MM.1S (cell line): ENCODE results near the gene HEATR5A.
"Not testable (repeated sequence)": the region's sequence is repeated elsewhere in the genome, so short reads cannot be mapped to it uniquely, and the experiment has no call there.

ENCODE experiments used
- DNase-seq: peaks from one replicate; pipeline ENCODE4 v3.0.0-alpha.2; 2015
- H2AFZ ChIP-seq: fragments of 300-600 bp; sonication (generic); 2 replicates; pipeline ENCODE4 v1.6.0; 2016; ENCODE audit warnings: antibody characterized with exemption, low read length
- H3F3A ChIP-seq: fragments of 300-600 bp; sonication (generic); 2 replicates; pipeline ENCODE4 v1.6.1; 2016; ENCODE audit warnings: mild to moderate bottlenecking, antibody characterized with exemption, low read length, moderate library complexity, mixed read lengths; ENCODE audit not compliant: insufficient read depth
- H3K27ac ChIP-seq: fragments of 300-600 bp; sonication (generic); 2 replicates; pipeline ENCODE4 v1.5.1; 2016; ENCODE audit warnings: mild to moderate bottlenecking, low read length
- H3K27me3 ChIP-seq: fragments of 300-600 bp; sonication (generic); replicated peaks from 2 replicates; pipeline ENCODE4 v1.6.0; 2016; ENCODE audit warnings: low read length; ENCODE audit not compliant: insufficient read depth
- H3K36me3 ChIP-seq: fragments of 300-600 bp; sonication (generic); replicated peaks from 2 replicates; pipeline ENCODE4 v1.6.1; 2016; ENCODE audit warnings: mild to moderate bottlenecking, low read length, mixed read lengths; ENCODE audit not compliant: insufficient read depth
- H3K4me1 ChIP-seq: fragments of 300-600 bp; sonication (generic); 2 replicates; pipeline ENCODE4 v1.6.1; 2016; ENCODE audit warnings: low read length, mixed read lengths
- H3K4me2 ChIP-seq: fragments of 300-600 bp; sonication (generic); 2 replicates; pipeline ENCODE4 v1.6.0; 2016; ENCODE audit warnings: low read depth, low read length
- H3K4me3 ChIP-seq: fragments of 300-600 bp; sonication (generic); 2 replicates; pipeline ENCODE4 v1.5.1; 2016; ENCODE audit warnings: low read length, mixed read lengths
- H3K79me2 ChIP-seq: fragments of 300-600 bp; sonication (generic); 2 replicates; pipeline ENCODE4 v1.6.1; 2016; ENCODE audit warnings: mixed run types, low read length, mixed read lengths
- H3K9ac ChIP-seq: fragments of 300-600 bp; sonication (generic); 2 replicates; pipeline ENCODE4 v1.6.1; 2016; ENCODE audit warnings: low read length, mixed read lengths
- H3K9me2 ChIP-seq: fragments of 300-600 bp; sonication (generic); replicated peaks from 2 replicates; pipeline ENCODE4 v1.6.1; 2016; ENCODE audit warnings: mild to moderate bottlenecking, low read length, mixed read lengths; ENCODE audit not compliant: insufficient read depth
- H3K9me3 ChIP-seq: fragments of 300-600 bp; sonication (generic); replicated peaks from 2 replicates; pipeline ENCODE4 v1.6.1; 2016; ENCODE audit warnings: mild to moderate bottlenecking, low read length, mixed read lengths; ENCODE audit not compliant: insufficient read depth
- H4K20me1 ChIP-seq: fragments of 300-600 bp; sonication (generic); 2 replicates; pipeline ENCODE4 v1.6.1; 2016; ENCODE audit warnings: mild to moderate bottlenecking, low read length, moderate library complexity, mixed read lengths; ENCODE audit not compliant: insufficient read depth
- CTCF ChIP-seq: fragments of 300-600 bp; sonication (generic); IDR thresholded peaks from 2 replicates; pipeline ENCODE4 v1.5.1; 2016; ENCODE audit warnings: antibody characterized with exemption, low read length, mixed read lengths
- EZH2 ChIP-seq: fragments of 300-600 bp; sonication (generic); optimal IDR thresholded peaks from 2 replicates; pipeline ENCODE3; 2017; ENCODE audit warnings: low read depth, mild to moderate bottlenecking, antibody characterized with exemption, low read length, mixed read lengths
- EZH2phosphoT487 ChIP-seq: fragments of 300-600 bp; sonication (generic); IDR thresholded peaks from 2 replicates; pipeline ENCODE4 v1.6.1; 2018; ENCODE audit warnings: antibody characterized with exemption, low read length

HEATR5A gene

GRCh38 chr14:31244626-31245025, 175.7 kb downstream of the HEATR5A start:
- Histone ChIP-seq H3K9ac (no peak overlapping the region), H3K4me3 (no peak overlapping the region), H2AFZ (no peak overlapping the region), H3K4me2 (no peak overlapping the region), H3K27me3 (no peaks in the 10 kb centered on the region), H3K9me3 (no peaks in the 10 kb centered on the region), H3K9me2 (no peaks in the 10 kb centered on the region), H3K79me2 (no peaks in the 10 kb centered on the region), H3F3A (no peaks in the 10 kb centered on the region), H3K36me3 (no peaks in the 10 kb centered on the region), H3K27ac (no peak overlapping the region), H3K4me1 (no peaks in the 10 kb centered on the region), H4K20me1 (no peaks in the 10 kb centered on the region)
- no peak for DNase-seq
- no peak for TF ChIP-seq CTCF
- TF ChIP-seq EZH2phosphoT487 = no peak
- no peak for TF ChIP-seq EZH2

DNA sequence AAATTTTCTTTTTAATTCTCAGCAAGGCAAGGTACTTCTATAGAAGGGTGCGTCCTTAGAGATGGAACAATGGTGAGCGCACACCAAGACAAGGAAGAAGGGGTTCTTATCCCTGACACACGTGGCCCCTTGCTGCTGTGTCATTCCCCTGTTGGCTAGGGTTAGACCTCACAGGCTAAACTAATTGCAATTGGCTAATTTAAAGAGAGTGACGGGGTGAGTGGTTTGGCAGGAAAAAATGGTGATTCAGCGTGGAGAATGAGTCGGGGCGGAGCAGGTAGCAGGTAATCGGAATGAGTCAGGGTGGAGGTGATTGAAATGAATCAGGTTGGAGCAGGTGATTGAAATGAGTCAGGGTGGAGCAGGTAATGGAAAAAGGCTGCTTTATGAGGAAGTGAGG, 176.5 kb downstream of the HEATR5A start:
- Histone ChIP-seq H3K79me2 (no peaks in the 10 kb centered on the region), H3K4me2 (no peak overlapping the region), H3K27me3 (no peaks in the 10 kb centered on the region), H2AFZ (no peak overlapping the region), H3K36me3 (no peaks in the 10 kb centered on the region), H3K9me2 (no peaks in the 10 kb centered on the region), H4K20me1 (no peaks in the 10 kb centered on the region), H3K4me1 (no peaks in the 10 kb centered on the region), H3K27ac (no peak overlapping the region), H3K9ac (no peak overlapping the region), H3K9me3 (no peaks in the 10 kb centered on the region), H3K4me3 (no peak overlapping the region), H3F3A (no peaks in the 10 kb centered on the region)
- DNase-seq = no peak
- TF ChIP-seq CTCF = no peak
- no peak for TF ChIP-seq EZH2phosphoT487
- no peak for TF ChIP-seq EZH2

DNA sequence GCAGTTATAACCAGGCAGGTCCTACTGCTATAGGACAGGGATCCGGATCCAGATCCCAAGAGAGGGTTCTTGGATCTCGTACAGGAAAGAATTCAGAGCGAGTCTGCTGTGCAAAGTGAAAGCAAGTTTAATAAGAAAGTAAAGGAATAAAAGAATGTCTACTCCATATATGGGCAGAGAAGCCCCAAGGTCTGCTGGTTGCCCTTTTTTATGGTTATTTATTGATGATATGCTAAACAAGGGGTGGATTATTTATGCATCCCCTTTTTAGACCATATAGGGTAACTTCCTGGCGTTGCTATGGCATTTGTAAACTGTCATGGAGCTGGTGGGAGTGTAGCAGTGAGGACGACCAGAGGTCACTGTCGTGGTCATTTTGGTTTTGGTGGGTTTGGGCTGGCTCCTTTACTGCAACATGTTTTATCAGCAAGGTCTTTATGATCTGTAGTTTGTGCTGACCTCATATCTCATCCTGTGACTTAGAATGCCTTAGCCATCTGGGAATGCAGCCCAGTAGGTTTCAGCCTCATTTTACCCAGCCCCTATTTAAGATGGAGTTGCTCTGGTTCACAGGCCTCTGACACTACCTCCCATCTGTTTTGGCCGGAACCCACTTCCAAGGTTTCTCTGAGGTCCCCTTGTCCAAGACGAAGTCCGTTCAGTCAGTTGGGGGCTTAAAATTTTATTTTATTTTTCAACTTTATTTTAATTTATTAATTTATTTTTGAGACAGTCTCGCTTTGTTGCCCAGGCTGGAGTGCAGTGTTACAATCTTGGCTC, 178.0 kb downstream of the HEATR5A start:
- not testable (repeated sequence) for H2AFZ ChIP-seq, H3K36me3 ChIP-seq, H3K27ac ChIP-seq, H3K79me2 ChIP-seq, H3K9ac ChIP-seq, H3K4me1 ChIP-seq, H3K4me3 ChIP-seq, H3K9me3 ChIP-seq, H3F3A ChIP-seq, DNase-seq, H4K20me1 ChIP-seq, H3K27me3 ChIP-seq, H3K9me2 ChIP-seq, H3K4me2 ChIP-seq
